Smooth muscle cell of trachea (primary cell): Measurements from ENCODE around the gene FDCSP. TPM values are rescaled to one million over a fixed set of nuclear protein-coding genes. Genes with fewer than 3 reads are reported as not detected.

Experiments
- total RNA-seq: library from RNA; depleted of rRNA; stranded (reverse); fragments of >200 nt; gene quantifications from 2 replicates; pipeline ENCODE4 v1.2.1, GENCODE V29; 2014

FDCSP gene
- total RNA-seq, result not detected in 2 replicates

DNA sequence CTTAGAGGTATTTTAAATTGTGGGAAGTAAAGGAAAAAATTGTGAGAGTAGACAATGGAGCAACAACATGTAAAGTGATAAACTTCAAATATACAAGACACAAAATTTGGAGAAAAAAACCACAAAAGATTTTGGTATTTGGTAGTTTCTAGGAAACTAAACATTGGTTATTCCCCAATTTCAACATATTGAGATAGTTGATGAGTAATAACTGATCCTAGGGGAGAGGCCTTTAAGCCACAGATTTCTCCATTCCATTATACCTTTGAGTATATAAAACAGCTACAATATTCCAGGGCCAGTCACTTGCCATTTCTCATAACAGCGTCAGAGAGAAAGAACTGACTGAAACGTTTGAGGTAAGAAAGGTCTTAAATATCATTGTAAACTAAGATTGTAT lies at the start of gene FDCSP:
Gene FDCSP, plus strand, starts transcription at position 301 of the 400 bp plus-strand sequence. CDS start 5,071 bp downstream, outside the sequence.

GRCh38 chr4:70195425-70195824 lies 30.5 kb upstream of the FDCSP start, which contains the start of gene ODAM:
TSS of gene ODAM (plus strand) at chr4:70195725. CDS start at chr4:70196544, 819 bp downstream.

GRCh38 chr4:70242297-70242696 lies 16.4 kb downstream of the FDCSP start, which contains the start of gene CSN3:
TSS of gene CSN3 (plus strand) at chr4:70242597. CDS start at chr4:70244820, 2,223 bp downstream.

Other genes starting within 250 kb of the FDCSP start
- not detected in 2 replicates for gene STATH, start 230.2 kb upstream of the FDCSP start, total RNA-seq
- not detected in 2 replicates for gene HTN3, start 197.7 kb upstream of the FDCSP start, total RNA-seq
- gene HTN1, start 175.7 kb upstream of the FDCSP start, total RNA-seq, result not detected in 2 replicates
- gene PRR27, start 71.9 kb upstream of the FDCSP start, total RNA-seq, result not detected in 2 replicates
- not detected in 2 replicates for gene ODAM, start 30.4 kb upstream of the FDCSP start, total RNA-seq
- not detected in 2 replicates for gene CSN3, start 16.5 kb downstream of the FDCSP start, total RNA-seq
- gene CABS1, start 108.9 kb downstream of the FDCSP start, total RNA-seq, result not detected in 2 replicates
- not detected in 2 replicates for gene SMR3A, start 134.6 kb downstream of the FDCSP start, total RNA-seq
- not detected in 2 replicates for gene SMR3B, start 157.0 kb downstream of the FDCSP start, total RNA-seq
- gene OPRPN, start 171.8 kb downstream of the FDCSP start, total RNA-seq, result not detected in 2 replicates
- gene MUC7, start 246.1 kb downstream of the FDCSP start, total RNA-seq, result not detected in 2 replicates